Calu3 (cell line): Measurements from ENCODE around the gene ARTN. TPM values are rescaled to one million over a fixed set of nuclear protein-coding genes. Genes with fewer than 3 reads are reported as not detected.

ENCODE experiments used
- BruUV-seq: library from RNA; stranded (reverse); fragments of 400-500 nt; replicated peaks from 2 replicates; lab custom pipeline; 2021; lab: Mats Ljungman, UMichigan
- CTCF ChIA-PET: fragments of 300-600 bp; sonication (Branson Sonifier 250); formaldehyde crosslinking; loops from one replicate; lab custom pipeline; 2022; ENCODE audit warnings: antibody characterized with exemption; lab: Charles Lee
- DNase-seq: peaks from one replicate; pipeline ENCODE4 v3.0.0; 2022
- H3K27ac Mint-ChIP-seq: one replicate; pipeline ENCODE4 v1.8.0; 2022; ENCODE audit warnings: mixed read lengths; ENCODE audit not compliant: unreplicated experiment
- H3K27me3 Mint-ChIP-seq: one replicate; pipeline ENCODE4 v1.8.0; 2022; ENCODE audit warnings: mixed read lengths; ENCODE audit not compliant: unreplicated experiment
- H3K36me3 Mint-ChIP-seq: one replicate; pipeline ENCODE4 v1.8.0; 2022; ENCODE audit warnings: mild to moderate bottlenecking, moderate library complexity, mixed read lengths; ENCODE audit not compliant: insufficient read depth, unreplicated experiment
- H3K4me1 Mint-ChIP-seq: one replicate; pipeline ENCODE4 v1.8.0; 2022; ENCODE audit warnings: mild to moderate bottlenecking, low read depth, mixed read lengths; ENCODE audit not compliant: unreplicated experiment
- H3K4me3 Mint-ChIP-seq: one replicate; pipeline ENCODE4 v1.8.0; 2022; ENCODE audit warnings: mild to moderate bottlenecking, low read depth, moderate library complexity, mixed read lengths; ENCODE audit not compliant: unreplicated experiment
- H3K9me3 Mint-ChIP-seq: one replicate; pipeline ENCODE4 v1.8.0; 2022; ENCODE audit warnings: low read depth, mixed read lengths; ENCODE audit not compliant: unreplicated experiment
- intact Hi-C: fragments of 100-400 bp; cut with micrococcal nuclease; formaldehyde crosslinking; loops from one replicate; pipeline ENCODE4 v1.10.0; 2022; ENCODE audit not compliant: unreplicated experiment
- total RNA-seq: library from RNA; stranded (reverse); gene quantifications from 2 replicates; pipeline ENCODE4 v1.2.3, GENCODE V29; 2022
- TF ChIP-seq, protein P1 (sequence below): fragments of 200-600 bp; IDR thresholded peaks from one replicate; pipeline ENCODE4 v1.8.0; 2022; ENCODE audit warnings: antibody characterized with exemption; ENCODE audit not compliant: unreplicated experiment

Gene ARTN
- total RNA-seq, 1 experiment from 2014 or later: 1.4 TPM

DNA sequence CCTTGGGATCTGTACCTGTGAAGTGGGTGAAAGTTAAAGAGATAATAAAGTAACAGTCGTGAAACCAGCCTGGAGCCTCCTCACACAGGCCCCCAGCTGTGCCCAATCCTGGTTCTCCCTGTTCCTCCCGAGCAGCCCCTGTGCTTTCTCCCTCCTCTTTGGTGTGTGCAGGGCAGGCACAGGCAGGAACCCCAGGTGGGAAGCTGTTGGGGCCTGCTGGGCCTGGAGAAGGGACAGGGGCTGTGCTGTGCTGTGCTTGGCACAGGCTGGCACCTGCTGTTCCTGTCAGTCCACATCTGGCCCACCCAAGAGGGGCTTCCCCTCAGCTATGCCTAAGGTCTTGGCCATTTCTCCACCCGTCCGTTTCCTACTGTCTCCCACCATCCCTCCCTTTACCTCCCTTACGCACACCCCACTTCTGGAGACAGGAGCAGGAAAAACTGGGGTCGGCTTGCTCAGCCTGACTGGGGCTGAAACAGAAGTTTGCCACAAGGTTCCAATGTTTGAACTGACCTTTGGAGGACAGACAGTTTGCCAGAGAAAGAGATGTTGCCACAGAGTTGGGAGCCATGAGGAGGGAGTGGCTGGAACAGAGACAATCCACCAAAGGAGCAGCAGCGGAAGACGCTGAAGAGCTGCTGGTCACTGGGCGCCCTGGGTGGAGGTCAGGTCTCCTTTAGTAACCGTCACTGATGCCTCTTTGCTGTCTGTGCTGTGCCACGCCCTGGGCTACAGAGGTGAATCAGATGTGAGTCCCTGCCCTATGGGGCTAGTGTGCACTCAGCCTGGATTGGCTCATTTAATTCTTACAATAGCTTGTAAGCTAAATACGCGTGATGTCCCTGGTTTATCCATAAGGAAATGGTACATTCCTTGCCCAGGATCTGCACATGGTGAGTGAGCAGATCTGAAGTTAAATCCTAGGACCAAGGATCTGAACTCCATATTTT is 18.8 kb upstream of the ARTN start:
- CTCF ChIA-PET: no interaction called here
- Mint-ChIP-seq H3K9me3 (no peaks in the 10 kb centered on the region), H3K27me3 (no peaks in the 10 kb centered on the region), H3K4me1 (no peaks in the 10 kb centered on the region), H3K36me3 (no peaks in the 10 kb centered on the region), H3K4me3 (no peak overlapping the region), H3K27ac (no peak overlapping the region)
- no TSS peak for BruUV-seq
- intact Hi-C loops: no loop called here
- TF ChIP-seq, protein P1, sequence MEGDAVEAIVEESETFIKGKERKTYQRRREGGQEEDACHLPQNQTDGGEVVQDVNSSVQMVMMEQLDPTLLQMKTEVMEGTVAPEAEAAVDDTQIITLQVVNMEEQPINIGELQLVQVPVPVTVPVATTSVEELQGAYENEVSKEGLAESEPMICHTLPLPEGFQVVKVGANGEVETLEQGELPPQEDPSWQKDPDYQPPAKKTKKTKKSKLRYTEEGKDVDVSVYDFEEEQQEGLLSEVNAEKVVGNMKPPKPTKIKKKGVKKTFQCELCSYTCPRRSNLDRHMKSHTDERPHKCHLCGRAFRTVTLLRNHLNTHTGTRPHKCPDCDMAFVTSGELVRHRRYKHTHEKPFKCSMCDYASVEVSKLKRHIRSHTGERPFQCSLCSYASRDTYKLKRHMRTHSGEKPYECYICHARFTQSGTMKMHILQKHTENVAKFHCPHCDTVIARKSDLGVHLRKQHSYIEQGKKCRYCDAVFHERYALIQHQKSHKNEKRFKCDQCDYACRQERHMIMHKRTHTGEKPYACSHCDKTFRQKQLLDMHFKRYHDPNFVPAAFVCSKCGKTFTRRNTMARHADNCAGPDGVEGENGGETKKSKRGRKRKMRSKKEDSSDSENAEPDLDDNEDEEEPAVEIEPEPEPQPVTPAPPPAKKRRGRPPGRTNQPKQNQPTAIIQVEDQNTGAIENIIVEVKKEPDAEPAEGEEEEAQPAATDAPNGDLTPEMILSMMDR: no peak
- no peak for DNase-seq

DNA sequence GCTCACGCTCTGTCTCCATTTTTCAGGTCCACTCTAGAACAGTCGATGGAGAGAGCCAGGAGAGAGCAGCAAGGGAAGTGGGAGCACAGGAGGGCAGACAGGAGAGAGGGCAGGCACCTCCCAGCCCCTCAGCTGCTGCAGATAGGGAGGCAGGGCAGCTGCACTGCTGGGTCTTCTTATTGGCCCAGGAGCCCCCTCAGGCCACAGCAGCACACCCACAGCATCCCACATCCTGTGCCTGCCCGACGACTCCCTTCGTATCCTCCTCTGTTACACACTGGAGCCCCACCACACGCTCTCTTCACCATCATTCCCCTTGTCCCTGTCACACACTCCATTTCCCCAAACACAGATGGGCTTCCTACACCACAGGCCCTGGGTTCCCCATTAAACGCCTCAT is 13.7 kb upstream of the ARTN start:
- intact Hi-C loops: no loop called here
- no TSS peak for BruUV-seq
- H3K27ac Mint-ChIP-seq: no peak overlapping the region
- no peaks in the 10 kb centered on the region for H3K4me1 Mint-ChIP-seq
- no peak for DNase-seq
- H3K9me3 Mint-ChIP-seq: no peaks in the 10 kb centered on the region
- TF ChIP-seq, protein P1: no peak
- H3K27me3 Mint-ChIP-seq: no peaks in the 10 kb centered on the region
- H3K4me3 Mint-ChIP-seq: no peak overlapping the region
- no peaks in the 10 kb centered on the region for H3K36me3 Mint-ChIP-seq
- CTCF ChIA-PET: no interaction called here

DNA sequence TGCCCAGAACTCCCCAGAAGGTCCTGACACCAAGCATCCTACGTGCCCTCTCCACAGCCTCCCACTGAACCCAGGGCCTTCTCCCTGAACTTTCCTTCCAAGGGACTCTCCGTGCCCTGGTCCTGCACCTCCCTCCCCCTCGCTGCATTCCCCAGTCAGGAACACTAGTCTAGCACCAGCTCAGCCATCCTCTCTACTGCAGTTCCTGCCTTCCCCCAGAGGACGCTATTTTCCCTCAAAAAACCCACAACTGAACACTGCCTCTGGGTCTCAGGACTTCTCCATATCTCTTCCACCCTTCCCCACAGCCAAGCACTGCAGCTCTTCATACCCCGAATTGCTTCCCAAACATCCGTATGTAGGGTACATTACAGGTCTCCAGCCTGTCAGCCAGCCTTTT is 12.6 kb upstream of the ARTN start:
- CTCF ChIA-PET: no interaction called here
- H3K4me1 Mint-ChIP-seq: no peaks in the 10 kb centered on the region
- no peaks in the 10 kb centered on the region for H3K9me3 Mint-ChIP-seq
- no peak for DNase-seq
- no peaks in the 10 kb centered on the region for H3K36me3 Mint-ChIP-seq
- H3K27ac Mint-ChIP-seq: no peak overlapping the region
- intact Hi-C loops: no loop called here
- TF ChIP-seq, protein P1: no peak
- H3K4me3 Mint-ChIP-seq: no peak overlapping the region
- no TSS peak for BruUV-seq
- no peaks in the 10 kb centered on the region for H3K27me3 Mint-ChIP-seq

DNA sequence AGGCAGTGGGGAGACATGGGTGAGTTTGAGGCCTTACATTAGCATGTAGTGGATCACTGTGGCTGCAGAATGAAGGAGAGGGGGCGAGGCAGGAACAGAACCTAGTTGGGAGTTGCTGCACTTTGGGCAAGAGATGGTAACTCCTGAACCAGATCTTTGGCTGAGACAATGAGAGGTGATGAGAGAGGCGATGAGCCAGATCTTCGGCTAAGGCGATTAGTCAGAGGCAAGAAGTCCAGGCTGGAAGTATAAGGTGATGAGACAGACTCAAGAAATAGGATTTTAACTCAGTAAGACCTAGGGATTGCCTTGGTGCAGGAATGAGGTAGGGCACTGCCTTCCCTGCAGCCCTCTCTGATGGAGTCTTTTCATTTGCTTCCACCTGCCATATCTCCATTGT is 9.1 kb upstream of the ARTN start:
- Mint-ChIP-seq H3K27ac (no peak overlapping the region), H3K36me3 (no peaks in the 10 kb centered on the region), H3K9me3 (peaks cover under 1% of the 10 kb centered on the region), H3K4me3 (no peak overlapping the region), H3K4me1 (no peaks in the 10 kb centered on the region), H3K27me3 (no peaks in the 10 kb centered on the region)
- intact Hi-C loops: no loop called here
- CTCF ChIA-PET: interaction anchor here (0.6 kb wide), 1 partner anchor 819 kb away, joined by 3 read pairs; no protein-coding TSS in a partner anchor
- TF ChIP-seq, protein P1: no peak
- BruUV-seq: no TSS peak
- no peak for DNase-seq
